Ammon's horn (tissue), 1 donor: ENCODE results near the gene GPSM1.

ENCODE experiments used
- DNase-seq: peaks from one replicate; pipeline ENCODE4 v3.0.0-alpha.2; 2016; ENCODE audit warnings: low spot score

Gene GPSM1

DNA sequence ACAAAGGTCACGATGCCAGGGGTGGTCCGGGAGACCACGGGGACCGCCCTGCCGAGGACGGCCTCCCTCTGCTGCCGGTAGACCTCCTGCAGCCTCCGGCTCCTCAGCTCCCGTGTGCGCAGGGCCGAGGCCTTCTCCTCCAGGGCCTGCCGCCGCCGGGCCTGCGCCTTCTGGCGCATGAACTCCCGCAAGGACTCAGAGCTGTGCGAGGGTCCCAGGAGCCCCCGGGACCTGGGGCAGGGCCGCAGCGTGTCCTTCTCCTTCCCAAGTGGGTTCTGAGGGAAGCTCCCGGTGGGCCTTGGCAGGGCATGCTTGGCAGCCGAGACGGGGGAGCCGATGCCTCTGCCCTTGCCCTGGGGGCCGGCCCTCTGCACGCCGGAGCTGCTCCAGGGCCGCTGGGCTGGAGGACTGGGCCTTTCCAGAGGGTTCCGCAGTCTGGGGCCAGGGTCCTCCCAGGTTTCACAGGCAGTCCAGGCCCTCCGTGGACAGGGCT lies 36.8 kb upstream of the GPSM1 start:
- no peak for DNase-seq

- DNase-seq, result no peak
These were observed 35.9 kb upstream of the GPSM1 start for GRCh38 chr9:136291306-136292025.

- no peak for DNase-seq
These were observed 35.3 kb upstream of the GPSM1 start for GRCh38 chr9:136292026-136292538.

DNA sequence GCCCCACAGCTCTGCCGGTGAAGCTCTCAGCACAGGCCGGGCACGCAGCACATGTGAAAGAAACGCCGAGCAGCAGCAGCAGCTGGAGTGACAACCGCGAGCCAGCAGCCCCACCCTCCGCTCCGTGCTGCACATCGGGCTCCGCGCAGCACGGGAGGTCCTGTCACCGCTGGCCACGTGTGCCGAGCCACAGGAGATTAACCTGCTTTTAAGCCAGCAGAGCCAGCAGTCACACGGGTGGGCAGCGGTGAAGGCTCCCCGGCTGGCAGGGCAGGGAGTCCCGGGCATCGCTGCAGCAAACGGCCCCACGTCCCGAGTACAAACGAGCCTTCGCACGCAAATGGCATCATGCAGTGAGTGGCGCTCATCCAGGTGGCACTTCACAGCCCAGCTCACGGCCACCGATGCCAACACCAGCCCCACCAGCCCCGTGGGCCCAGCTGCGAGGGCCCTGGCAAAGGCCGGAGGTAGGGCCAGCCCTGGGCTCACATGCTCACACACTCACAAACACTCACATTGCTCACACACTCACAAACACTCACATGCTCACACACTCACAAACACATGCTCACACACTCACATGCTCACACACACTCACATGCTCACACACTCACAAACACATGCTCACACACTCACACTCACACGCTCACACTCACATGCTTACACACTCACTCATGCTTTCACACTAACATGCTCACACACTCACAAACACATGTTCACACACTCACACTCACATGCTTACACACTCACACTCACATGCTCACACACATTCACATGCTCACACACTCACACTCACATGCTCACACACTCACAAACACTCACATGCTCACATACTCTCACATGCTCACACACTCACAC lies 34.5 kb upstream of the GPSM1 start:
- DNase-seq, result no peak

DNA sequence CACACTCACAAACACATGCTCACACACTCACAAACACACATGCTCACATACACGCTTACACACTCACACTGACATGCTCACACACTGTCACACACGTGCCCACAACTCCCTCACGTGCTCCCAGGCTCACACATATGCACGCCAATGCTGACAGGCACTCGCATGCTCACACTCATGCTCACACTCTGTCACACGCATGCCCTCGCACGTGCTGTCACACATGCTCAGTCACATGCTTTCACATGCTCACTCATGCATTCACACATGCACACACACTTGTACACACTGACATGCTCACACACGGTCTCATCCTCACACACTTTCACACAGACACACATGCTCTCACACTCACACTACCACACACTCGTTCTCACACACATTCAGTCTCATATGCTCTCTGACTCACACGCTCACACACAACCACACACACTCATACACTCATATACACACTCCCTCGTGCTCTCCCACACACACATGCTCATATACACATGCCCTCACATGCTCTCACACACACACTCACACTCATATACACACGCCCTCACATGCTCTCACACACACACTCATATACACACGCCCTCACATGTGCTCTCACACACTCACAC lies 33.8 kb upstream of the GPSM1 start:
- DNase-seq, result no peak

- DNase-seq, result no peak
These were observed 32.9 kb upstream of the GPSM1 start for GRCh38 chr9:136294437-136294836.

DNA sequence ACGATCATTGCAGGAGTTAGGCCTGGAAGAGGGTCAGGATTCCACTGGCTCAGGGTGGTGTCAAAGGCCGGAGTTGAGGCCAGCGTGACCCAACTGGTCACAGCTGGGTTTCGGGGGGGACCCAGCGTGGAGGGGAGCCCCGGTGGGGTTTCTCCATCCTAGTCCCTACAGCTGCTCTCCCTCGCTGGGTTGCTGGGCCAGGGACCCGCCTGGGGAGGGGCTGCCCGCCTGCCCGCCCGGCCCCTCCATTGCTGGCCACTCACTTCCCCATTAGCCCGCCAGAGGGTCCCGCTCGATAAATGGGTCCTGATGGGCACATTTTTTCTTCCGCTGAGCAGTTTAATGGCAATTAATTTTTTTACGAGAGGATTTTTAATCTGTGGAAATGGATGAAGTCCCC lies 32.3 kb upstream of the GPSM1 start:
- DNase-seq, result no peak

- DNase-seq, result no peak
These were observed 31.6 kb upstream of the GPSM1 start for GRCh38 chr9:136295542-136296433.

GRCh38 chr9:136296434-136297015 lies 30.8 kb upstream of the GPSM1 start:
- DNase-seq, result no peak

DNA sequence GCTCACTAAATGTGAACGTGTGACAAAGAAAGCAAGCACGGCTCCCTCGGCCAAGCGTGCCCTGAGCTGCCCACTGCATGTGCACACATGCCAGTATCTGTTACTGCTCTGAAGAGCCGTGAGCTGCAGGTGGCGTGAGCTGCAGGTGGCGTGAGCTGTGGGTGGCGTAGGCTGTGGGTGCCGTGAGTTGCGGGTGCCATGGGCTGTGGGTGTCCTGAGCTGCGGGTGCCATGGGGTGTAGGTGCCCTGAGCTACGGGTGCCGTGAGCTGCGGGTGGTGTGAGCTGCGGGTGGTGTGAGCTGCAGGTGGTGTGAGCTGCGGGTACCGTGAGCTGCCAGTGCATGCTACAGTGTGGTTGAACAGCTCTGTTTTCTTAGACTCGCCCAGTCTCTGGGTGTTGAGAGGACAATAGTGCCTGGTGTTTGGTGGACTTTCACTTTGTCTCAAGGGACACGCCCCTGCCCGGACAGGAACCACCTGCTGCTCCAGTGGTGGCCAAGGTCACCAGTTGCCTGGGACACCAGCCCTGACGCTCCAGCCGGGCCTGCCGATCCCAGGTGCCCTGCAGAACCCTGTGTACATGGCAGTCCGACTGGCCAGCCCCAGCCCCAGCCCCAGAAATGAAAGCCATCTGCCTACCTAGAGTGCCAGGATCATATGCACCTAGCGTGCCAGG lies 30.2 kb upstream of the GPSM1 start:
- DNase-seq, result no peak

GRCh38 chr9:136297766-136298735 lies 29.3 kb upstream of the GPSM1 start:
- DNase-seq, result no peak

- DNase-seq, result no peak
These were observed 28.2 kb upstream of the GPSM1 start for GRCh38 chr9:136299116-136299515.

- no peak for DNase-seq
These were observed 27.8 kb upstream of the GPSM1 start for GRCh38 chr9:136299541-136299940.

DNA sequence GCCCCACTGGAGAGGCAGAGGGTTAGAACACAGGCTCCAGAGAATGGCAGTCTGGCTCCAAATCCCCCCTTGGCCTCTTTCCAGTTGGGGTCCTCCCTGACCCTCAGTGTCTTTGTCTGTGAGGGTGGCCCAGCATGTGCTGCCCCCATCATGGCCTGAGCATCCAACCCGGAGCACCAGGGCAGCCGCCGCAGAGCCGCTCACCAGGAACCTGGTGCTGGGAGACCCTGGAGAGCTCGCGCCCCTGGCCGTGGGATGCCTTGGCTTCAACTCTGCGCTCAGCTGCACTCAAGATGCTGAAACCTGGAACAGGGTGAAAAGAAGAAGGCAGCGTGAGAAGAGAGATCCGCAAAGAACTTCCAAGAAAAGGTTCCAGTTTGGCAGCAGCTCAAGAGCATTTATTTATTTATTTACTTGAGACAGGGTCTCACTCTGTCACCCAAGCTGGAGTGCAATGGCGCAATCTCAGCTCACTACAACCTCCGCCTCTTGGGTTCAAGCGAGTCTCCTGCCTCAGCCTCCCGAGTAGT lies 27.3 kb upstream of the GPSM1 start:
- no peak for DNase-seq

DNA sequence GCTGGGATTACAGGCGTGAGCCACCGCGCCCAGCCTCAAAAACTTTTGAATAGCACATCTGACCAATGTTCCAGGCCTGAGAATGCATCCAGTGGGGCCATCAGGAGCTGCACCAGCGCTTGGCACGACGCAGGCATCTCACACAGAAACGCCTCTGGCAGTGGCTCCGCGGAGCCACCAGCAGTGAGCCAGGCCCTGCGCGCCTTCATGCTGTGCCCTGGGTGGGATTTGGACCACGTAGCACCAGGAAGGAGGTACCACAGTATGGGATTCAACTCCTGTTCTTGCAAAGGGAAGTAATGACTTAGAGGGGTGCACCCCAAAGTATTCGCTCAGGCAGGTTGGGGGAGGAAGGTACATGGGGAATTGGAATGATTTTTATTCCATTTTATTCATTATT lies 26.5 kb upstream of the GPSM1 start:
- DNase-seq, result no peak

GRCh38 chr9:136302527-136302926 lies 24.8 kb upstream of the GPSM1 start:
- DNase-seq, result no peak

DNA sequence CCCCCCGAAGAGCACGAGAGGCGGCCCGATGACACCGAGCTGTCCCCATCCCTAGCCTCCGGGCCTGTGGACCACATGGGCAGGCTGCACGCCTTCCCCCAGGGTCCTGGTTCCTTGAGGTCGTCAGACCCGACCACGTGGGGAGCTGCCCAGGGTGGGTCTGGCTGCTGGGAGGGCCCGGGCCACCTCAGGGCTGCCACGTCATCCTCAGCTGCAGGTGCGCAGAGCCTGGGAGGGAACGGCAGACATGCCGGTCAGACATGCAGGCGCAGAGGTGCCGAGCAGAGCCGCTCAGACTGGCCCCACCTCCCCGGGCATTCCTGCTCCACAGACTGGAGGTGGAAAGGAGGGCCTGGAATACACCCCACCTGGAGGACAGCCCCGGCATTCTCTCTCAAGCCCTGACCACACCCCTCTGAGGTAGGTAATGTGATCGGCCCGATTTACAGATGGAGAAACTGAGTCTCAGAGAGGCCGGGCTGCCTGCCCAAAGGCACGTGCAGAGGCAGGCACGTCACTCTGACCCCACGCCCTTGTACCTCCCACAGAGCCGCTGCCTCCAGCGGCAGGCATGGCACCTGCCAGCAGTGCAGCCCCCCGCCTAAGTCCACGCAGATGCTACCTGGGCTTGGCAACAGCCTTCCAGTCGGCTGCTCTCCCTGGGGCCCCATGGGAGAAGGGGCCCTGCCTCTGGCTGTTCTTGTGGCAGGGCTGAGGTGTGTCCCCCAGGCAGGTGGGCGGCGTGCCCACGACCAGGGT lies 24.1 kb upstream of the GPSM1 start:
- no peak for DNase-seq

GRCh38 chr9:136303825-136304416 lies 23.4 kb upstream of the GPSM1 start, which contains the start of gene CCDC187:
CCDC187 (minus strand) TSS chr9:136304094; CDS start chr9:136303830, 264 bp downstream.
- DNase-seq, result no peak
